ENCODE results near the gene RARRES2. TPM values are rescaled to one million over a fixed set of nuclear protein-coding genes. Genes with fewer than 3 reads are reported as not detected.

Gene RARRES2
- total and polyA plus RNA-seq, 2 of the 13 experiments (the other 11 are each of a cell fraction or from before 2014, with no cell fraction given), result 134 to 172 TPM

DNA sequence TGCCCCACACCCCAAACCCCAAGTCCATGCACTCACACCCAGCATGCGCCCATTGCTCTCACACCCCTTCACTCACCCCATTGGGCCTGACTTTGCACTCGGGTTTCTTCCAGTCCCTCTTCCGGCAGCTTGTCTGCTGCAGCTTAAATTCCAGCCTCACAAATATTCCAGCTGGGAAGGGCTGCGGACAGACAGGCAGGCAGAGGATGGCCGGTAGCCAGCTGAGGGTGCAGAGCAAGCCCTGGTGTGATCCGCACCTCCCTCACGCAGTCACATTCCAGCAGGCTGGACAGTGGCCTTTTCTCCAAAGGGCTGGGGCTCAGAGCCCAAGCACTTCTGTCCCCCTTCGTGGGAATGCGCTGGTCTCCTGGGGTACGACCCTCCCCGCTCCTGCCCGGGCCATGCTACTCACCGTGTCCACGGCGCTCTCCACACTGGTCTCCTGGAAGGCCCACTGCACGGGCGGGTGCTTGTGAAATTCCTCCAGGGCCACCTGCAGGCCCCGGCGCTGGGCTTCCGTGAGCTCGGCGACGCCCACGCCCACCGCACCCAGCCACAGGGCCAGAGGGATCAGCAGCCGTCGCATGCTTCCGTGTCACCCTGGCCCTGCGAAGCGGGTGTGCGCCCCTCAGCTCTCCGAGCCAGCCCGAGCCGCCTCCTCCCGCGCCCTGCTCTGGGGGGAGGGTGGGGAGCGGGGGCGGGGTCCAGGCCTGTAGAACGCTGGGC lies 1.2 kb downstream of the RARRES2 start (continued):
- TF ChIP-seq, protein P1, sequence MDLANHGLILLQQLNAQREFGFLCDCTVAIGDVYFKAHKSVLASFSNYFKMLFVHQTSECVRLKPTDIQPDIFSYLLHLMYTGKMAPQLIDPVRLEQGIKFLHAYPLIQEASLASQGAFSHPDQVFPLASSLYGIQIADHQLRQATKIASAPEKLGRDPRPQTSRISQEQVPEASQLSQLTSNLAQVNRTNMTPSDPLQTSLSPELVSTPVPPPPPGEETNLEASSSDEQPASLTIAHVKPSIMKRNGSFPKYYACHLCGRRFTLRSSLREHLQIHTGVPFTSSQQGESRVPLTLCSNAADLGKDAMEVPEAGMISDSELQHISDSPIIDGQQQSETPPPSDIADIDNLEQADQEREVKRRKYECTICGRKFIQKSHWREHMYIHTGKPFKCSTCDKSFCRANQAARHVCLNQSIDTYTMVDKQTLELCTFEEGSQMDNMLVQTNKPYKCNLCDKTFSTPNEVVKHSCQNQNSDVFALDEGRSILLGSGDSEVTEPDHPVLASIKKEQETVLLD (CRISPR knock-in tag; IDR thresholded peaks at IDR 0.05; ENCODE audit: low read depth), result no peak
- TF ChIP-seq ZSCAN9 (CRISPR knock-in tag; IDR thresholded peaks at IDR 0.05; ENCODE audit: borderline replicate concordance) (no peak), SALL1 (CRISPR knock-in tag; IDR thresholded peaks at IDR 0.05) (peak; percentile 63), ZNF235 (CRISPR knock-in tag; IDR thresholded peaks at IDR 0.05; ENCODE audit: borderline replicate concordance) (no peak), POLR2AphosphoS5 (IDR thresholded peaks at IDR 0.05; ENCODE audit: low read depth, low read length) (peak; percentile 29; the same call in 1 of the 2 replicates), ZFP41 (CRISPR knock-in tag; IDR thresholded peaks at IDR 0.05; ENCODE audit: borderline replicate concordance) (0 out of 2 replicates have a peak, but pooled peaks have one; percentile 26), ZNF747 (CRISPR knock-in tag; IDR thresholded peaks at IDR 0.05; ENCODE audit: borderline replicate concordance) (peak; percentile 72; the same call in 1 of the 2 replicates), ARNT2 (CRISPR knock-in tag; IDR thresholded peaks at IDR 0.05; ENCODE audit: low read depth) (no peak), RFXANK (CRISPR knock-in tag; IDR thresholded peaks at IDR 0.05) (no peak), NONO (IDR thresholded peaks at IDR 0.05) (no peak), NONO (CRISPR knock-in tag; conservative IDR thresholded peaks at IDR 0.05) (no peak; the same call in 1 of the 2 replicates), ZNF329 (CRISPR knock-in tag; IDR thresholded peaks at IDR 0.05; ENCODE audit: low read depth) (no peak), NR2C2 (CRISPR knock-in tag; IDR thresholded peaks at IDR 0.05; ENCODE audit: borderline replicate concordance) (0 out of 2 replicates have a peak, but pooled peaks have one; percentile 8), ZNF510 (CRISPR knock-in tag; IDR thresholded peaks at IDR 0.05; ENCODE audit: low read depth) (no peak), ISL2 (CRISPR knock-in tag; IDR thresholded peaks at IDR 0.05) (no peak; the same call in 1 of the 2 replicates), ZMYM4 (CRISPR knock-in tag; IDR thresholded peaks at IDR 0.05) (0 out of 2 replicates have a peak, but pooled peaks have one; percentile 5), CENPT (CRISPR knock-in tag; IDR thresholded peaks at IDR 0.05; ENCODE audit: low read depth) (no peak), ZNF335 (CRISPR knock-in tag; IDR thresholded peaks at IDR 0.05) (no peak), IKZF1 (IDR thresholded peaks at IDR 0.05) (no peak), KLF9 (CRISPR knock-in tag; IDR thresholded peaks at IDR 0.05; ENCODE audit: low read depth) (no peak), ZBTB7A (CRISPR knock-in tag; IDR thresholded peaks at IDR 0.05) (peak; percentile 16; the same call in 1 of the 2 replicates), NFYB (CRISPR knock-in tag; IDR thresholded peaks at IDR 0.05) (no peak), ZNF782 (CRISPR knock-in tag; IDR thresholded peaks at IDR 0.05; ENCODE audit: borderline replicate concordance) (no peak), ETV6 (CRISPR knock-in tag; conservative IDR thresholded peaks at IDR 0.05) (no peak), HNRNPLL (IDR thresholded peaks at IDR 0.05; ENCODE audit: low read depth, low read length, poor library complexity, severe bottlenecking) (peak; percentile 69), MAX (IDR thresholded peaks at IDR 0.05) (peak; percentile 63)
- TF ChIP-seq, protein P2, sequence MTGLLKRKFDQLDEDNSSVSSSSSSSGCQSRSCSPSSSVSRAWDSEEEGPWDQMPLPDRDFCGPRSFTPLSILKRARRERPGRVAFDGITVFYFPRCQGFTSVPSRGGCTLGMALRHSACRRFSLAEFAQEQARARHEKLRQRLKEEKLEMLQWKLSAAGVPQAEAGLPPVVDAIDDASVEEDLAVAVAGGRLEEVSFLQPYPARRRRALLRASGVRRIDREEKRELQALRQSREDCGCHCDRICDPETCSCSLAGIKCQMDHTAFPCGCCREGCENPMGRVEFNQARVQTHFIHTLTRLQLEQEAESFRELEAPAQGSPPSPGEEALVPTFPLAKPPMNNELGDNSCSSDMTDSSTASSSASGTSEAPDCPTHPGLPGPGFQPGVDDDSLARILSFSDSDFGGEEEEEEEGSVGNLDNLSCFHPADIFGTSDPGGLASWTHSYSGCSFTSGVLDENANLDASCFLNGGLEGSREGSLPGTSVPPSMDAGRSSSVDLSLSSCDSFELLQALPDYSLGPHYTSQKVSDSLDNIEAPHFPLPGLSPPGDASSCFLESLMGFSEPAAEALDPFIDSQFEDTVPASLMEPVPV (CRISPR knock-in tag; IDR thresholded peaks at IDR 0.05), result peak; percentile 48; the same call in 1 of the 2 replicates
- TF ChIP-seq, protein P3, sequence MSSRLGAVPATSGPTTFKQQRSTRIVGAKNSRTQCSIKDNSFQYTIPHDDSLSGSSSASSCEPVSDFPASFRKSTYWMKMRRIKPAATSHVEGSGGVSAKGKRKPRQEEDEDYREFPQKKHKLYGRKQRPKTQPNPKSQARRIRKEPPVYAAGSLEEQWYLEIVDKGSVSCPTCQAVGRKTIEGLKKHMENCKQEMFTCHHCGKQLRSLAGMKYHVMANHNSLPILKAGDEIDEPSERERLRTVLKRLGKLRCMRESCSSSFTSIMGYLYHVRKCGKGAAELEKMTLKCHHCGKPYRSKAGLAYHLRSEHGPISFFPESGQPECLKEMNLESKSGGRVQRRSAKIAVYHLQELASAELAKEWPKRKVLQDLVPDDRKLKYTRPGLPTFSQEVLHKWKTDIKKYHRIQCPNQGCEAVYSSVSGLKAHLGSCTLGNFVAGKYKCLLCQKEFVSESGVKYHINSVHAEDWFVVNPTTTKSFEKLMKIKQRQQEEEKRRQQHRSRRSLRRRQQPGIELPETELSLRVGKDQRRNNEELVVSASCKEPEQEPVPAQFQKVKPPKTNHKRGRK (CRISPR knock-in tag; IDR thresholded peaks at IDR 0.05), result no peak

All from HepG2 (cell line).